GM12878 (cell line): ENCODE data around the gene GPRIN1. TPM values are rescaled to one million over a fixed set of nuclear protein-coding genes. Genes with fewer than 3 reads are reported as not detected.

ENCODE experiments used
- ATAC-seq: fragments of 200-7000 bp; cut with Tn5 transposase; 3 replicates; pipeline ENCODE4 v1.9.1; 2020; ENCODE audit warnings: mild to moderate bottlenecking, moderate library complexity
- BruUV-seq: library from RNA; stranded (reverse); fragments of 400-500 nt; replicated peaks from 2 replicates; lab custom pipeline; 2021; lab: Mats Ljungman, UMichigan
- CTCF ChIA-PET: fragments of 300-600 bp; sonication (Branson Sonifier 250); formaldehyde crosslinking; extraction: SDS; loops from one replicate; lab custom pipeline; 2021; ENCODE audit warnings: inconsistent platforms; lab: Yijun Ruan, JAX
- POLR2A ChIA-PET: fragments of 350-600 bp; formaldehyde crosslinking; extraction: SDS; loops from one replicate; lab custom pipeline; 2021; ENCODE audit warnings: inconsistent platforms; lab: Charles Lee
- RAD21 ChIA-PET: fragments of 300-600 bp; sonication (Branson Sonifier 250); formaldehyde crosslinking; loops from one replicate; lab custom pipeline; 2023; ENCODE audit warnings: antibody characterized with exemption; ENCODE audit not compliant: unreplicated experiment; lab: Charles Lee
- SMC1A ChIA-PET: fragments of 300-600 bp; sonication (Branson Sonifier 250); formaldehyde crosslinking; loops from one replicate; lab custom pipeline; 2023; ENCODE audit not compliant: unreplicated experiment, uncharacterized antibody; lab: Charles Lee
- DNase-seq: peaks from one replicate; pipeline ENCODE4 v3.0.0-alpha.2; 2011; ENCODE audit warnings: low read depth, low spot score
- FAIRE-seq: peaks from 3 replicates; lab custom pipeline; 2011; peaks lifted over from hg19 to GRCh38; lab: Jason Lieb, UNC
- H2AFZ ChIP-seq: 2 replicates; pipeline ENCODE4 v1.6.0; 2011; ENCODE audit warnings: low read depth, low read length, control low read depth; ENCODE audit not compliant: control insufficient read depth
- H3K27ac ChIP-seq: 2 replicates; pipeline ENCODE4 v1.5.1; 2011; ENCODE audit warnings: control low read depth; ENCODE audit not compliant: control insufficient read depth, insufficient read depth
- H3K27me3 ChIP-seq, 2 experiments: replicated peaks in 1 of 2; 2 replicates each; pipeline versions ENCODE4 v1.6.0 to v1.6.1; 2011; ENCODE audit warnings: low read length in 1 of 2; ENCODE audit not compliant: control insufficient read depth in 2 of 2, insufficient read depth in 2 of 2
- H3K36me3 ChIP-seq, 2 experiments: 2 replicates each; pipeline ENCODE4 v1.5.1; 2011; ENCODE audit warnings: low read length in 1 of 2; ENCODE audit not compliant: control insufficient read depth in 2 of 2, insufficient read depth in 2 of 2
- H3K4me1 ChIP-seq: 2 replicates; pipeline ENCODE4 v1.6.1; 2011; ENCODE audit warnings: mild to moderate bottlenecking, low read length, moderate library complexity, mixed read lengths; ENCODE audit not compliant: control insufficient read depth, insufficient read depth
- H3K4me2 ChIP-seq: 2 replicates; pipeline ENCODE4 v1.6.0; 2011; ENCODE audit warnings: control low read depth; ENCODE audit not compliant: control insufficient read depth, insufficient read depth
- H3K4me3 ChIP-seq: fragments of 200-600 bp; sonication (generic); 2 replicates; pipeline ENCODE4 v1.5.1; 2016
- H3K79me2 ChIP-seq: 2 replicates; pipeline ENCODE4 v1.6.0; 2011; ENCODE audit warnings: low read length; ENCODE audit not compliant: control insufficient read depth, insufficient read depth
- H3K9ac ChIP-seq: 2 replicates; pipeline ENCODE4 v1.8.0; 2011; ENCODE audit warnings: low read length, control low read depth, mixed read lengths; ENCODE audit not compliant: control insufficient read depth, insufficient read depth
- H3K9me3 ChIP-seq: replicated peaks from 3 replicates; pipeline ENCODE4 v1.5.1; 2011; ENCODE audit warnings: mild to moderate bottlenecking, low read length; ENCODE audit not compliant: control insufficient read depth, insufficient read depth
- H4K20me1 ChIP-seq: 2 replicates; pipeline ENCODE4 v1.6.0; 2011; ENCODE audit not compliant: control insufficient read depth, insufficient read depth
- CBX3 ChIP-seq: fragments of 200-600 bp; sonication (generic); IDR thresholded peaks from 2 replicates; pipeline ENCODE4 v1.6.1; 2016; ENCODE audit warnings: low read depth, borderline replicate concordance
- DPF2 ChIP-seq: fragments of 450-650 bp; IDR thresholded peaks from 2 replicates; pipeline ENCODE4 v1.6.1; 2017; ENCODE audit warnings: mild to moderate bottlenecking
- NRF1 ChIP-seq: conservative IDR thresholded peaks from 2 replicates; pipeline ENCODE4 v1.6.1; 2011; ENCODE audit warnings: mild to moderate bottlenecking, low read depth, low read length, improper control_type of control experiment
- POLR2AphosphoS5 ChIP-seq: IDR thresholded peaks from 2 replicates; pipeline ENCODE4 v1.6.1; 2011; ENCODE audit warnings: mild to moderate bottlenecking, low read length, inconsistent platforms
- RCOR1 ChIP-seq: conservative IDR thresholded peaks from 2 replicates; pipeline ENCODE4 v1.6.1; 2012; ENCODE audit warnings: low read depth, low read length, improper control_type of control experiment
- SMARCA5 ChIP-seq: fragments of 450-650 bp; IDR thresholded peaks from 2 replicates; pipeline ENCODE4 v1.6.1; 2017; ENCODE audit warnings: mild to moderate bottlenecking
- TCF12 ChIP-seq: IDR thresholded peaks from 2 replicates; pipeline ENCODE4 v1.6.1; 2011; ENCODE audit warnings: low read depth, mild to moderate bottlenecking, low read length
- ZNF622 ChIP-seq: fragments of 450-650 bp; IDR thresholded peaks from 2 replicates; pipeline ENCODE4 v1.6.1; 2017; ENCODE audit warnings: mild to moderate bottlenecking, inconsistent platforms
- WGBS: methylation state at CpG from one replicate; pipeline ENCODE4 v1.1.6; 2016; ENCODE audit warnings: low lambda C conversion rate; ENCODE audit not compliant: insufficient replicate concordance, insufficient coverage; ENCODE audit errors: missing lambda C conversion rate; 5-methylcytosine and 5-hydroxymethylcytosine counted together
- in situ Hi-C: fragments of 300-500 bp; cut with MboI; formaldehyde crosslinking; loops from 9 replicates; pipeline ENCODE4 v1.14.3; 2018; ENCODE audit warnings: mixed read lengths
- intact Hi-C: fragments of 100-400 bp; cut with micrococcal nuclease; formaldehyde crosslinking; loops from one replicate; pipeline ENCODE4 v1.14.2; 2022; ENCODE audit not compliant: unreplicated experiment
- polyA plus RNA-seq, 11 experiments: library from polyadenylated mRNA; depleted of rRNA in 4 of 11; unstranded in 6 of 11; stranded (reverse) in 5 of 11; fragments of >200 nt; fragmentation: Nextera tagmentation in 4 of 11; fragmentation: Illumina TruSeq in 1 of 11; extraction: Ambion mirVana in 4 of 11; extraction: Trizol in 1 of 11; gene quantifications; 1 replicate in 1 of 11; 2 replicates in 10 of 11; pipeline versions ENCODE4 v1.2.1 to v1.2.3, GENCODE V29; 2011 to 2016; ENCODE audit warnings: inconsistent platforms in 2 of 11, missing spikeins in 2 of 11, low read depth in 1 of 11
- total RNA-seq, 4 experiments: library from RNA; depleted of rRNA in 3 of 4; stranded (reverse); fragments of >200 nt in 3 of 4; fragmentation: Illumina TruSeq in 1 of 4; extraction: Trizol in 1 of 4; gene quantifications; 2 replicates each; pipeline versions ENCODE4 v1.2.1 to v1.2.3, GENCODE V29; 2013 to 2021
- TF ChIP-seq, protein P1 (sequence below): fragments of 450-650 bp; formaldehyde crosslinking; IDR thresholded peaks from 2 replicates; pipeline ENCODE4 v1.4.0; 2022; ENCODE audit warnings: mild to moderate bottlenecking, moderate library complexity
- TF ChIP-seq, protein P2 (sequence below): fragments of 450-650 bp; IDR thresholded peaks from 2 replicates; pipeline ENCODE4 v1.6.1; 2016; ENCODE audit warnings: mild to moderate bottlenecking
- TF ChIP-seq, protein P3 (sequence below): fragments of 450-650 bp; IDR thresholded peaks from 2 replicates; pipeline ENCODE4 v1.6.1; 2017; ENCODE audit warnings: antibody characterized with exemption, mild to moderate bottlenecking, moderate library complexity
- TF ChIP-seq, protein P4 (sequence below): fragments of 450-650 bp; IDR thresholded peaks from 2 replicates; pipeline ENCODE4 v1.6.1; 2014; ENCODE audit warnings: mild to moderate bottlenecking
- TF ChIP-seq, protein P5 (sequence below): IDR thresholded peaks from 2 replicates; pipeline ENCODE4 v1.6.1; 2011; ENCODE audit warnings: mild to moderate bottlenecking, low read depth, low read length, moderate library complexity; ENCODE audit not compliant: insufficient replicate concordance

The GPRIN1 gene
- total and polyA plus RNA-seq, 10 of the 15 experiments (the other 5 are each of a cell fraction or from before 2014, with no cell fraction given) = 0.52 to 16.3 (median 4.5) TPM

DNA sequence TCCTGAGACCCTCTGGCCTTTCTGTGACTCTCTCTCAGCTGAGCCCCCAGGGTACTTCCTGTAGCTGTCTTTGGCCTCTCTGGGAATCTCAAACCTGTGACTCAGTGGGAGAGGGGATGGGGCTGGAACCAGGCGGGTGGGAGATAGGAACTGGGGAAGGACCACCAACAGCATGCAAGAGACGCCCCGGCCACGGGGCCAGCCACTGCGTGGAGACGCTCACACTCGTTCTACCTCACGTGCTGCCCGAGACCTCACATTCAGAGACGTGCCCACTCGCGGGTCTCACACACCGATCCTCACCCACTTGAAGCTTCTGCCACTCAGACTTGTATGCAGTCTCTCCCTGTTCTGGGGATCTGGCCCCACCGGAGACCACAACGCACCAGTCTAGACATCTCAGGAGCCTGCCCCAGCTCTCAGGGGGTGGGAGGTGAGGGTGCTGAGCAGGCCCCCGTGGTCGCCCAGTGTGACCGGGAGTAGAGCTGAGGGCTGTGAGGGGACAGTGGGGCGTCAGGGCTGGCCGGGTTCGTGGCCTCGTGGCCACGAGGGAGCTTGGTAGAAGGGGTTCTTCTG, 13.8 kb downstream of the GPRIN1 start (continued):
- TF ChIP-seq, protein P1, sequence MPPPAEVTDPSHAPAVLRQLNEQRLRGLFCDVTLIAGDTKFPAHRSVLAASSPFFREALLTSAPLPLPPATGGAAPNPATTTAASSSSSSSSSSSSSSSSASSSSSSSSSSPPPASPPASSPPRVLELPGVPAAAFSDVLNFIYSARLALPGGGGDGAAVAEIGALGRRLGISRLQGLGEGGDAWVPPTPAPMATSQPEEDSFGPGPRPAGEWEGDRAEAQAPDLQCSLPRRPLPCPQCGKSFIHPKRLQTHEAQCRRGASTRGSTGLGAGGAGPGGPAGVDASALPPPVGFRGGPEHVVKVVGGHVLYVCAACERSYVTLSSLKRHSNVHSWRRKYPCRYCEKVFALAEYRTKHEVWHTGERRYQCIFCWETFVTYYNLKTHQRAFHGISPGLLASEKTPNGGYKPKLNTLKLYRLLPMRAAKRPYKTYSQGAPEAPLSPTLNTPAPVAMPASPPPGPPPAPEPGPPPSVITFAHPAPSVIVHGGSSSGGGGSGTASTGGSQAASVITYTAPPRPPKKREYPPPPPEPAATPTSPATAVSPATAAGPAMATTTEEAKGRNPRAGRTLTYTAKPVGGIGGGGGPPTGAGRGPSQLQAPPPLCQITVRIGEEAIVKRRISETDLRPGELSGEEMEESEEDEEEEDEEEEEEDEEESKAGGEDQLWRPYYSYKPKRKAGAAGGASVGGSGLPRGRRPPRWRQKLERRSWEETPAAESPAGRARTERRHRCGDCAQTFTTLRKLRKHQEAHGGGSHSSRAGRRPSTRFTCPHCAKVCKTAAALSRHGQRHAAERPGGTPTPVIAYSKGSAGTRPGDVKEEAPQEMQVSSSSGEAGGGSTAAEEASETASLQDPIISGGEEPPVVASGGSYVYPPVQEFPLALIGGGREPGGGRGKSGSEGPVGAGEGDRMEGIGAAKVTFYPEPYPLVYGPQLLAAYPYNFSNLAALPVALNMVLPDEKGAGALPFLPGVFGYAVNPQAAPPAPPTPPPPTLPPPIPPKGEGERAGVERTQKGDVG = no peak
- TF ChIP-seq SMARCA5 (no peak), POLR2AphosphoS5 (no peak)
- TF ChIP-seq, protein P2, sequence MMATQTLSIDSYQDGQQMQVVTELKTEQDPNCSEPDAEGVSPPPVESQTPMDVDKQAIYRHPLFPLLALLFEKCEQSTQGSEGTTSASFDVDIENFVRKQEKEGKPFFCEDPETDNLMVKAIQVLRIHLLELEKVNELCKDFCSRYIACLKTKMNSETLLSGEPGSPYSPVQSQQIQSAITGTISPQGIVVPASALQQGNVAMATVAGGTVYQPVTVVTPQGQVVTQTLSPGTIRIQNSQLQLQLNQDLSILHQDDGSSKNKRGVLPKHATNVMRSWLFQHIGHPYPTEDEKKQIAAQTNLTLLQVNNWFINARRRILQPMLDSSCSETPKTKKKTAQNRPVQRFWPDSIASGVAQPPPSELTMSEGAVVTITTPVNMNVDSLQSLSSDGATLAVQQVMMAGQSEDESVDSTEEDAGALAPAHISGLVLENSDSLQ = no peak
- TF ChIP-seq, all 136 proteins: peak for 0

DNA sequence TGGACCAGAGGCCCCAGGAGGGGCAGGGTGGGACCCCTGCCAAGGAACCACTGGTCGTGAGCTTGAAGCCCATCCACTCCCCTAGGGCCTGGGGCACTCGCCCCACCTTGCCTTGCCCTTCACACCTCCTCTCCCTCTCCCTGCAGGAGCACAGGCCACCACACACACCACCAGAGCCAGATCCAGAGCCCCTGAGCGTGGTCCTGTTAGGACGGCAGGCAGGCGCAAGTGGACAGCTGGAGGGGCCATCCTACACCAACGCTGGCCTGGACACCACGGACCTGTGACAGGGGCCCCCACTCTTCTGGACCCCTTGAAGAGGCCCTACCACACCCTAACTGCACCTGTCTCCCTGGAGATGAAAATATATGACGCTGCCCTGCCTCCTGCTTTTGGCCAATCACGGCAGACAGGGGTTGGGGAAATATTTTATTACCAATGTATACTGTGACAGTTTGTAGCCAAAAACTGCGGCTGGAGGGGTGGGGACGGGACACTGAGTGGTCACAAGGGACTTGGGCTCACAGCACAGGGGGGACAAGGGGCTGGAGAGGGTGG, 14.5 kb downstream of the GPRIN1 start:
- Histone ChIP-seq H3K79me2 (no peaks in the 10 kb centered on the region), H3K9me3 (no peaks in the 10 kb centered on the region; the same call in 2 of the 3 replicates), H3K4me1 (no peaks in the 10 kb centered on the region), H4K20me1 (no peaks in the 10 kb centered on the region), H2AFZ (no peak overlapping the region), H3K4me2 (no peak overlapping the region), H3K27me3 (no peaks in the 10 kb centered on the region), H3K4me3 (no peak overlapping the region), H3K27ac (no peak overlapping the region), H3K36me3 (no peaks in the 10 kb centered on the region), H3K9ac (no peak overlapping the region)
- SMC1A ChIA-PET = no interaction called here
- in situ Hi-C loops (loop anchor here (25.0 kb wide), 1 partner anchor 858 kb away; no protein-coding TSS in a partner anchor), intact Hi-C loops (no loop called here)
- FAIRE-seq = no peak
- no peak for ATAC-seq
- WGBS = 59% methylated on average over 11 of the region's 11 CpGs
- BruUV-seq = no TSS peak
- RAD21 ChIA-PET = no interaction called here
- CTCF ChIA-PET = no interaction called here
- DNase-seq = no peak
- POLR2A ChIA-PET = no interaction called here
- no peak for TF ChIP-seq NRF1
- TF ChIP-seq ZNF622 = no peak
- no peak for TF ChIP-seq RCOR1
- TF ChIP-seq, protein P3, sequence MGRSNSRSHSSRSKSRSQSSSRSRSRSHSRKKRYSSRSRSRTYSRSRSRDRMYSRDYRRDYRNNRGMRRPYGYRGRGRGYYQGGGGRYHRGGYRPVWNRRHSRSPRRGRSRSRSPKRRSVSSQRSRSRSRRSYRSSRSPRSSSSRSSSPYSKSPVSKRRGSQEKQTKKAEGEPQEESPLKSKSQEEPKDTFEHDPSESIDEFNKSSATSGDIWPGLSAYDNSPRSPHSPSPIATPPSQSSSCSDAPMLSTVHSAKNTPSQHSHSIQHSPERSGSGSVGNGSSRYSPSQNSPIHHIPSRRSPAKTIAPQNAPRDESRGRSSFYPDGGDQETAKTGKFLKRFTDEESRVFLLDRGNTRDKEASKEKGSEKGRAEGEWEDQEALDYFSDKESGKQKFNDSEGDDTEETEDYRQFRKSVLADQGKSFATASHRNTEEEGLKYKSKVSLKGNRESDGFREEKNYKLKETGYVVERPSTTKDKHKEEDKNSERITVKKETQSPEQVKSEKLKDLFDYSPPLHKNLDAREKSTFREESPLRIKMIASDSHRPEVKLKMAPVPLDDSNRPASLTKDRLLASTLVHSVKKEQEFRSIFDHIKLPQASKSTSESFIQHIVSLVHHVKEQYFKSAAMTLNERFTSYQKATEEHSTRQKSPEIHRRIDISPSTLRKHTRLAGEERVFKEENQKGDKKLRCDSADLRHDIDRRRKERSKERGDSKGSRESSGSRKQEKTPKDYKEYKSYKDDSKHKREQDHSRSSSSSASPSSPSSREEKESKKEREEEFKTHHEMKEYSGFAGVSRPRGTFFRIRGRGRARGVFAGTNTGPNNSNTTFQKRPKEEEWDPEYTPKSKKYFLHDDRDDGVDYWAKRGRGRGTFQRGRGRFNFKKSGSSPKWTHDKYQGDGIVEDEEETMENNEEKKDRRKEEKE = no peak
- TF ChIP-seq TCF12 = no peak
- no peak for TF ChIP-seq CBX3
- TF ChIP-seq, protein P4, sequence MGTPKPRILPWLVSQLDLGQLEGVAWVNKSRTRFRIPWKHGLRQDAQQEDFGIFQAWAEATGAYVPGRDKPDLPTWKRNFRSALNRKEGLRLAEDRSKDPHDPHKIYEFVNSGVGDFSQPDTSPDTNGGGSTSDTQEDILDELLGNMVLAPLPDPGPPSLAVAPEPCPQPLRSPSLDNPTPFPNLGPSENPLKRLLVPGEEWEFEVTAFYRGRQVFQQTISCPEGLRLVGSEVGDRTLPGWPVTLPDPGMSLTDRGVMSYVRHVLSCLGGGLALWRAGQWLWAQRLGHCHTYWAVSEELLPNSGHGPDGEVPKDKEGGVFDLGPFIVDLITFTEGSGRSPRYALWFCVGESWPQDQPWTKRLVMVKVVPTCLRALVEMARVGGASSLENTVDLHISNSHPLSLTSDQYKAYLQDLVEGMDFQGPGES = no peak
- TF ChIP-seq, protein P5, sequence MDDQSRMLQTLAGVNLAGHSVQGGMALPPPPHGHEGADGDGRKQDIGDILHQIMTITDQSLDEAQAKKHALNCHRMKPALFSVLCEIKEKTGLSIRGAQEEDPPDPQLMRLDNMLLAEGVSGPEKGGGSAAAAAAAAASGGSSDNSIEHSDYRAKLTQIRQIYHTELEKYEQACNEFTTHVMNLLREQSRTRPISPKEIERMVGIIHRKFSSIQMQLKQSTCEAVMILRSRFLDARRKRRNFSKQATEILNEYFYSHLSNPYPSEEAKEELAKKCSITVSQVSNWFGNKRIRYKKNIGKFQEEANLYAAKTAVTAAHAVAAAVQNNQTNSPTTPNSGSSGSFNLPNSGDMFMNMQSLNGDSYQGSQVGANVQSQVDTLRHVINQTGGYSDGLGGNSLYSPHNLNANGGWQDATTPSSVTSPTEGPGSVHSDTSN = no peak
- TF ChIP-seq DPF2 = no peak
